ENCODE results near the gene ITPR1.

GRCh38 chr3:4589475-4590097 is 96.4 kb downstream of the ITPR1 start:
- no peak for TF ChIP-seq ZNF133 (tag by site-specific recombination; IDR thresholded peaks at IDR 0.05)
- TF ChIP-seq CTCF (tag by site-specific recombination; IDR thresholded peaks at IDR 0.05), result no peak
- no peak for TF ChIP-seq BCL11B (tag by site-specific recombination; IDR thresholded peaks at IDR 0.05; ENCODE audit: low read depth)
- no peak for TF ChIP-seq ZNF274 (IDR thresholded peaks at IDR 0.05; ENCODE audit: low read length)
- no peak for TF ChIP-seq ZNF274 (tag by site-specific recombination; IDR thresholded peaks at IDR 0.05; ENCODE audit: borderline replicate concordance)
- TF ChIP-seq ZNF645 (tag by site-specific recombination; IDR thresholded peaks at IDR 0.05), result no peak
- no peak for TF ChIP-seq ZNF558 (tag by site-specific recombination; IDR thresholded peaks at IDR 0.05)
- TF ChIP-seq SP3 (tag by site-specific recombination; IDR thresholded peaks at IDR 0.05), result no peak
- TF ChIP-seq ZNF416 (tag by site-specific recombination; IDR thresholded peaks at IDR 0.05), result no peak
- no peak for TF ChIP-seq ZNF677 (tag by site-specific recombination; IDR thresholded peaks at IDR 0.05)
- TF ChIP-seq OSR2 (tag by site-specific recombination; IDR thresholded peaks at IDR 0.05), result no peak
- TF ChIP-seq ATF2 (tag by site-specific recombination; IDR thresholded peaks at IDR 0.05; ENCODE audit: low read depth), result no peak
- TF ChIP-seq ZNF239 (tag by site-specific recombination; IDR thresholded peaks at IDR 0.05), result no peak

All from HEK293 (cell line).